GM13976 (cell line): ENCODE results near the gene RPRD1B.

Source experiments
- DNase-seq: peaks from one replicate; pipeline ENCODE4 v3.0.0; 2012; ENCODE audit warnings: low spot score
- CTCF ChIP-seq: IDR thresholded peaks from 2 replicates; pipeline ENCODE4 v1.5.1; 2012; ENCODE audit warnings: borderline replicate concordance, mild to moderate bottlenecking; ENCODE audit not compliant: insufficient read depth; ENCODE audit errors: extremely low read depth, missing control alignments, control extremely low read depth
- in situ Hi-C: fragments of 300-500 bp; cut with MboI; formaldehyde crosslinking; loops from one replicate; pipeline ENCODE4 v1.12.0; 2022; ENCODE audit warnings: low sequenced_read_pairs, mixed read lengths, inconsistent platforms; ENCODE audit not compliant: unreplicated experiment

The RPRD1B gene

GRCh38 chr20:38075161-38075998 is 41.8 kb downstream of the RPRD1B start:
- no peak for DNase-seq
- no peak for TF ChIP-seq CTCF
- in situ Hi-C loops: no loop called here

- in situ Hi-C loops: no loop called here
- TF ChIP-seq CTCF: no peak
- DNase-seq: no peak
Observed at GRCh38 chr20:38076548-38076947, 43.0 kb downstream of the RPRD1B start.

GRCh38 chr20:38078084-38078483 is 44.5 kb downstream of the RPRD1B start:
- no peak for DNase-seq
- in situ Hi-C loops: no loop called here
- TF ChIP-seq CTCF: no peak

DNA sequence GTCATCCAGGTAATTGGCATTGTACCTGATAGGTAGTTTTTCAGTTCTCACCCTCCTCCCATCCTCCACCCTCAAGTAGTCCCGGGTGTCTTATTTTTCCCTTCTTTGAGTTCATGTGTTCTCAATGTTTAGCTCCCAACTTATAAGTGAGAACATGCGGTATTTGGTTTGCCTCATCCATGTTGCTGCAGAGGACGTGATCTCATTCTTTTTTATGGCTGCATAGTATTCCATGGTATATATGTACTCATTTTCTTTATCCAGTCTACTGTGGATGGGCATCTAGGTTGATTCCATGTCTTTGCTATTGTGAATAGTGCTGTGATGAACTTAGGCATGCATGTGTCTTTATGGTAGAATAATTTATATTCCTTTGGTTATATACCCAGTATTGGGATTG is 45.8 kb downstream of the RPRD1B start:
- no peak for TF ChIP-seq CTCF
- in situ Hi-C loops: no loop called here
- DNase-seq: no peak

DNA sequence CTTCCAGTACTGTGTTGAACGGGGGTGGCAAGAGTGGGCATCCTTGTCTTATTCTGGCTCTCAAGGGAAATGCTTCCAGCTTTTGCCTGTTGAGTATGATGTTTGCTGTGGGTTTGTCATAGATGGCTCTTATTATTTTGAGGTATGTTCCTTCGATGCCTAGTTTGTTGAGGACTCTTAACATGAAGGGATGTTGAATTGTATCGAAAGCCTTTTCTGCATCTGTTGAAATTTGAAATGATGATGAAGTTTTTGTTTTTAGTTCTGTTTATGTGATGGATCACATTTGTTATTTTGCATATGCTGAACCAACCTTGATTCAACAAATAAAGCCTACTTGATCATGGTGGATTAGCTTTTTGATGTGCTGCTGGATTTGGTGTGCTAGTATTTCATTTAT is 48.0 kb downstream of the RPRD1B start:
- no peak for TF ChIP-seq CTCF
- DNase-seq: no peak
- in situ Hi-C loops: no loop called here

- in situ Hi-C loops: no loop called here
- TF ChIP-seq CTCF: no peak
- no peak for DNase-seq
Observed at GRCh38 chr20:38082894-38083293, 49.3 kb downstream of the RPRD1B start.

- TF ChIP-seq CTCF: no peak
- no peak for DNase-seq
- in situ Hi-C loops: no loop called here
Observed at GRCh38 chr20:38083338-38084048, 49.9 kb downstream of the RPRD1B start.
